A549 treated with CORT108297 at 1 μM for 4 hours (cell line): Measurements from ENCODE around the gene SPANXD. TPM values are rescaled to one million over a fixed set of nuclear protein-coding genes. Genes with fewer than 3 reads are reported as not detected.

Experiments used
- total RNA-seq: library from RNA; stranded (reverse); fragments of 200-300 nt; extraction: Qiagen RNA extraction; gene quantifications from 5 replicates; pipeline ENCODE4 v1.2.3, GENCODE V29; 2022

The SPANXD gene
- total RNA-seq: not detected in 5 replicates

GRCh38 chrX:141698639-141699038 is at the start of gene SPANXD:
Gene SPANXD (minus strand): TSS chrX:141698739. CDS start chrX:141698405, 334 bp downstream.

Other genes starting within 250 kb of the SPANXD start
- gene SPANXA1, start 114.0 kb downstream of the SPANXD start, total RNA-seq: 0.16 to 0.42 TPM (median 0.18 TPM) in 3 of 5 replicates, not detected in the others
- gene SPANXA2, start 109.0 kb downstream of the SPANXD start, total RNA-seq: 0.16 to 0.18 TPM in 2 of 5 replicates, not detected in the others
- gene MAGEC3, start 139.6 kb upstream of the SPANXD start, total RNA-seq: not detected in 5 replicates
- gene MAGEC1, start 205.2 kb upstream of the SPANXD start, total RNA-seq: 0.02 to 0.03 TPM (median 0.03 TPM) in 3 of 5 replicates, not detected in the others